Measurements from ENCODE around the gene DENND1C. TPM values are rescaled to one million over a fixed set of nuclear protein-coding genes. Genes with fewer than 3 reads are reported as not detected.

The DENND1C gene
- total RNA-seq, 4 donors from 2014 or later, result 0.27 to 1.2 (median 0.29) TPM; not detected in 1

GRCh38 chr19:6495947-6496346 is 14.4 kb upstream of the DENND1C start:
- intact Hi-C loops (cut with DNase I; ENCODE audit: low total_unique reads), result no loop called here
- H3K4me3 ChIP-seq, result no peak overlapping the region
- peaks cover under 1 to 6% (median 2%) of the 10 kb centered on the region in 3 donors for H3K27me3 ChIP-seq
- TF ChIP-seq CTCF (IDR thresholded peaks at IDR 0.05 in 4 of 5, conservative IDR thresholded peaks at IDR 0.05 in 1 of 5), result no peak
- TF ChIP-seq POLR2A (IDR thresholded peaks at IDR 0.05), result no peak
- no peak overlapping the region for H3K27ac ChIP-seq
- DNase-seq, result no peak
- no peaks in the 10 kb centered on the region for H3K9me3 ChIP-seq
- ATAC-seq, result no peak
- in situ Hi-C loops (cut with MboI; ENCODE audit: low sequenced_read_pairs in 4 of 4), result no loop called here
- no peaks in the 10 kb centered on the region for H3K4me1 ChIP-seq
- no peaks in the 10 kb centered on the region for H3K36me3 ChIP-seq

- intact Hi-C loops (cut with DNase I; ENCODE audit: low total_unique reads) (no loop called here), in situ Hi-C loops (cut with MboI; ENCODE audit: low sequenced_read_pairs in 4 of 4) (no loop called here)
- Histone ChIP-seq H3K27ac (no peak overlapping the region), H3K4me1 (no peaks in the 10 kb centered on the region), H3K9me3 (no peaks in the 10 kb centered on the region), H3K27me3 (peaks cover 0 to 2% (median 0%) of the 10 kb centered on the region in 3 donors), H3K36me3 (no peaks in the 10 kb centered on the region), H3K4me3 (no peak overlapping the region)
- TF ChIP-seq POLR2A (IDR thresholded peaks at IDR 0.05) (no peak), CTCF (IDR thresholded peaks at IDR 0.05 in 4 of 5, conservative IDR thresholded peaks at IDR 0.05 in 1 of 5) (no peak)
- no peak for ATAC-seq
- no peak for DNase-seq
These were observed 12.9 kb upstream of the DENND1C start for GRCh38 chr19:6494438-6495036.

- no peak for DNase-seq
- Histone ChIP-seq H3K27ac (no peak overlapping the region), H3K4me1 (no peaks in the 10 kb centered on the region), H3K27me3 (no peaks in the 10 kb centered on the region), H3K4me3 (no peak overlapping the region), H3K36me3 (no peaks in the 10 kb centered on the region), H3K9me3 (no peaks in the 10 kb centered on the region)
- in situ Hi-C loops (cut with MboI; ENCODE audit: low sequenced_read_pairs in 4 of 4) (no loop called here), intact Hi-C loops (cut with DNase I; ENCODE audit: low total_unique reads) (no loop called here)
- ATAC-seq, result no peak
- TF ChIP-seq POLR2A (IDR thresholded peaks at IDR 0.05) (no peak), CTCF (IDR thresholded peaks at IDR 0.05 in 4 of 5, conservative IDR thresholded peaks at IDR 0.05 in 1 of 5) (no peak)
These were observed 10.4 kb upstream of the DENND1C start for GRCh38 chr19:6491802-6492592.

GRCh38 chr19:6490134-6490533 is 8.5 kb upstream of the DENND1C start:
- ATAC-seq (no peak), DNase-seq (no peak)
- in situ Hi-C loops (cut with MboI; ENCODE audit: low sequenced_read_pairs in 4 of 4), result no loop called here
- intact Hi-C loops (cut with DNase I; ENCODE audit: low total_unique reads), result no loop called here
- Histone ChIP-seq H3K27ac (no peak overlapping the region), H3K9me3 (no peaks in the 10 kb centered on the region), H3K4me3 (no peak overlapping the region), H3K4me1 (no peaks in the 10 kb centered on the region), H3K36me3 (no peaks in the 10 kb centered on the region), H3K27me3 (no peaks in the 10 kb centered on the region)
- no peak for TF ChIP-seq CTCF (IDR thresholded peaks at IDR 0.05 in 4 of 5, conservative IDR thresholded peaks at IDR 0.05 in 1 of 5)

Measured in gastrocnemius medialis (tissue), 4 donors.